Suprapubic skin (tissue), 3 donors: ENCODE measurements around the gene CCDC78.

Experiments
- POLR2A ChIP-seq, 2 donors: fragments of 450-650 bp; IDR thresholded peaks; one replicate each; pipeline ENCODE4 v1.6.1; 2017; ENCODE audit warnings: antibody characterized with exemption in 2 of 2, mild to moderate bottlenecking in 2 of 2, moderate library complexity in 2 of 2
- TF ChIP-seq, protein P1 (sequence below), 2 donors: fragments of 200-600 bp in 1 of 2; fragments of 450-650 bp in 1 of 2; sonication (generic) in 1 of 2; IDR thresholded peaks; one replicate each; pipeline ENCODE4 v1.5.1; 2016 to 2019; ENCODE audit warnings: antibody characterized with exemption in 2 of 2, mild to moderate bottlenecking in 1 of 2, moderate library complexity in 1 of 2

DNA sequence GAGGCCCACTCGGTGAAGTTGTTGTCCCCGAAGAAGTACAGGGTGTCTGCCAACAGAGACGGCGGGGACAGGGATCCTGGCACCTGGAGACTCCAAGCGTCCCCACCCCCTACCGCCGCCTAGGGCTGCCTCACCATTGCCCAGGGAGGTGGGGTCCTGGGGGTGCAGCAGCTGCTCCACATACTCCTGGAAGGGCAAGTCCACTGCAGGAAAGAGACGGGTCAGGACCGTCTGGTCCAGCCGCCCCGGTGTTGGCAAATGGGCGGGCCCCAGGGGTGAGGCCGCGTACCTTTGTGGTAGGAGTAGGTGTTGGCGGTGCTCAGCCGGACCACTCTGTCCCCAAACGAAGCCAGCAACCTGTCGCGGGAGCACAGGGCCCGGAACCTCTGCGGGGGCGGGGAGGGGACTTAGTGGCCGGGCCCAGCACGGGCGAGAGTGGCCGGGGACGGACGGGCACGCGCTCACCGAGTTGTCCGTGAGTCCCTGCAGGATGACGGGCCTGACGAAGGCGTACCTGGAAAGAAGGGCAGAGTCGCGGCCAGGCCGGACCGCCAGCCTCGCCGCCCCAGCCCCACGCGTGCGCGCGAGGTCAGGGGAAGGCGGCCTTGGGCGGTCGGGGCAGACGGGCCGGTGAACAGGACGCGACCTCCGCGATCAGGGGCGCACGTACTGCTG is 42.7 kb downstream of the CCDC78 start:
- TF ChIP-seq, protein P1, sequence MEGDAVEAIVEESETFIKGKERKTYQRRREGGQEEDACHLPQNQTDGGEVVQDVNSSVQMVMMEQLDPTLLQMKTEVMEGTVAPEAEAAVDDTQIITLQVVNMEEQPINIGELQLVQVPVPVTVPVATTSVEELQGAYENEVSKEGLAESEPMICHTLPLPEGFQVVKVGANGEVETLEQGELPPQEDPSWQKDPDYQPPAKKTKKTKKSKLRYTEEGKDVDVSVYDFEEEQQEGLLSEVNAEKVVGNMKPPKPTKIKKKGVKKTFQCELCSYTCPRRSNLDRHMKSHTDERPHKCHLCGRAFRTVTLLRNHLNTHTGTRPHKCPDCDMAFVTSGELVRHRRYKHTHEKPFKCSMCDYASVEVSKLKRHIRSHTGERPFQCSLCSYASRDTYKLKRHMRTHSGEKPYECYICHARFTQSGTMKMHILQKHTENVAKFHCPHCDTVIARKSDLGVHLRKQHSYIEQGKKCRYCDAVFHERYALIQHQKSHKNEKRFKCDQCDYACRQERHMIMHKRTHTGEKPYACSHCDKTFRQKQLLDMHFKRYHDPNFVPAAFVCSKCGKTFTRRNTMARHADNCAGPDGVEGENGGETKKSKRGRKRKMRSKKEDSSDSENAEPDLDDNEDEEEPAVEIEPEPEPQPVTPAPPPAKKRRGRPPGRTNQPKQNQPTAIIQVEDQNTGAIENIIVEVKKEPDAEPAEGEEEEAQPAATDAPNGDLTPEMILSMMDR (IDR thresholded peaks at IDR 0.05): no peak
- no peak for TF ChIP-seq POLR2A (IDR thresholded peaks at IDR 0.05)
